GM21619 (cell line): ENCODE results near the gene CNTFR.

Experiments used
- ATAC-seq: cut with Tn5 transposase; IDR thresholded peaks from one replicate; pipeline ENCODE4 v1.9.1; 2021; ENCODE audit not compliant: unreplicated experiment

The CNTFR gene

DNA sequence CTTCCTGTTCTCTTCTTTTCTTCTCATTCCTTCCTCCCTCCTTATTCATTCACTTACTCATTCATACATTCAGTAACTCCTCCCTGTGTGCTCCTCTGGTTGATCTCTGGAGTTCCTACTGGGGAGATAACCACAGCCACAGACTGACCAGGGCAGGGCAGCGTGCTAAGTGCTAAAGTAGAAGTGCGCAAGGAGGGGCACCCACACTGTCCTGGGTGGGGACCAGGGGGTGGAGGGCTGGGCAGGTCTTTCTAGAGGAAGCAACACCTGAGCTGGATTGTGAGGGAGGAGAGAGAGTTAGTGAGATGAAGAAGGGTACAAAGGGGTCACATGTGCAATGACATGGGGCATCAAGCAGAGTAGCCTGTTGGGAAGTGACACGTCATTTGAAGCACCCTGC, 80.6 kb downstream of the CNTFR start:
- no peak for ATAC-seq

DNA sequence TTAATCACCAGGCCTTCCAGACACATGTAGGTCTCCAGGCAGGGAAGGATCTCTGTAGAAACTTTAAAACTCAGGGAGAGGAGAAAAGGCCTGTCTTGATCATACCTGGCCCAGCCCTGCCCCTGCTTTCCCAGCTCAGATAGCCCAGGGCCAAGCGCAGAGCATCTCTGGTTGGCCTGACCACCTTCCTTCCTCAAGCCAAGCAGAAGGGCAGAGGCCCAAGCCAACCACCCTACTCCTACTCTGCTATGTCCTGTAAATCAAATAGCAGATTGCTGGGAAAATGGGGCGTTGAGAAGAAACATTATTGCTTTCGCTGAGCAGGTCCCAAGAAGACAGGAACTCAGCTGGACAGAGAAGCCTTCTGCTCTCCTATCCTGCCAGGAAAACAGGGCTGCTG, 81.1 kb downstream of the CNTFR start:
- ATAC-seq, result no peak

DNA sequence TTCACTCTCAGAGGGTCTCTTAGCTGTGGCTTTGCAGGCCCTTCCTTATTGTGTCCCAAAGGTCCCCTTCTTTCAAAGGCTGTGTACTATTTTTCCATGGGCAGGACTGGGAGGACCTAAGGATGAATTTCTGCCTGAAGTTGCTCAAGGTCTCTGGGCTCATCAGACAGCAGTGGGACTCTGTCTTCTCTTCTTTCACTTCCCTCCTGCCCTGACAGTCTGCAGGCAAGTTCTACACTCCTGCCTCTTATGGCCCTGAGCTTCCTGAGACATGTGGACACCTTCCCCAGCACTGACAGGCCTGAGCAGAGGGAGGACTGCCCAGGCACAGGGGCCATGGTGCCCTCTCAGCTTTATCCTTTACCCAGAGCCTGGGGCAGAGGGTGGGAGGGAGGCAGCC, 81.6 kb downstream of the CNTFR start:
- ATAC-seq, result no peak

DNA sequence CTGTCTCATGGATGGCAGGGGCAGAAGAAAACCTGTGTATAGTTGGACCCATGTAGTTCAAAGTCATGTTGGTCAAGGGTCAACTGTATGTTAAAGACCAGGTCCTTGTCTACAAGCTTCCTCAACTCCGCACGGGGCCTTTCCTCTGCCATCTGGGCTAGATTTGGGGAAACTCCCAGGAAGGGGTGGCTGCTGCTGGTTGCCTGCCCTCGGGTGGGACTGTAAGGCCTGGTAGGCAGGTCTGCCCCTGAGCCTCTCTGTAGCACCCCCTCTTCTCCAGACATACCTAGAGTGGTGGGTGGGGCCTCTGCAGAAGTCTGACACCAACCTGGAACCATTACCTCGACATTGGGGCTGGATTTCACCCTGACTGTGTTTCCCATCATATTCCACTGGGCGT, 82.0 kb downstream of the CNTFR start:
- no peak for ATAC-seq

DNA sequence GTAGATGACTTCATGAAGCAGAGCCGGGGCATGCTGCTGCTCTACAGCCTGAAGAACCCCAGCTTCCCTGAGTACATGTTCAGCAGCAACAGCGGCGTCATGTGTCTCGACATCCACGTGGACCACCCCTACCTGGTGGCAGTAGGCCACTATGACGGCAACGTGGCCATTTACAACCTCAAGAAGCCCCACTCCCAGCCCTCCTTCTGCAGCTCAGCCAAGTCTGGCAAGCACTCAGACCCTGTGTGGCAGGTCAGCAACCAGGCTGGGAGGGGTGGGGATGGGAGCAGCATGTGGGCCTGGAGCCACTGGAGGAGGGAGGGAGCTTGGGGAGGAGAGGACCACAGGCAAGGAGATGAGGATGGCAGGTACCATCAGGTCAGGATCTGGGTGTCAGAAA, 82.9 kb downstream of the CNTFR start:
- ATAC-seq, result no peak

DNA sequence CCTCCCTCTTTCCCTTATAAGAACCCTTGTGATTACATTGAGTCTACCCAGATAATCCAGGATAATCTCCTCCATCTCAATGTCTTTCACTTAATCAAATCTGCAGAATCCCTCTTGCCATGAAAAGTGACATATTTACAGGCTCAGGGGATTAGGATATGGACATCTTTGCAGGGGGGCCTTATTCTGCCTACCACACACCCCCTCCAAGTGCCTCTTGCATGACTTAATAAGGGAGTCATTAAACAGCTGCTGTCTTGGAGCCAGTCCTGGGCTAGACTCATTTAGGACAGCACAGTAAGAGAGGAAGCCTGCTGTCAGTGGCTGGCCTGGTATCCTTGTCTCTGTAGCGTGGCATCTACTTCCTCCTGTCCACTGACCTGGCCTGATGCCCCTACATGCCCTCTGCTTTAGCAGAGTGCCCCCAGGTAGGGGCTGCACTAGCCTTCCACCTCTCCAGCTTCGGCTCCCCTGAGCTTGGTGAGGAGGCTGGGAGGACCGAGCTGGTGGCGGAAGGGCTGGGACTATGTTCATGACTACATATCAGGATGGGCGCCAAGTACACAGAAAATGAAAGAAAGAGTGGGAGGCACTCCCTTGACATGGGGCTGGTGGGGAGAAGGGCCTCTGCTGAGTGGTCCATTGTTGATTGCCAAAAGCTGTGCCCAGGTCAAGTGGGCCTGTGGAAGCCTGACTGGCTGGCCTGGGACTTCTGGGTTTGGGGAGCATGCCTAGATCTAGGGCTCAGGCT, 84.0 kb downstream of the CNTFR start:
- ATAC-seq, result no peak

DNA sequence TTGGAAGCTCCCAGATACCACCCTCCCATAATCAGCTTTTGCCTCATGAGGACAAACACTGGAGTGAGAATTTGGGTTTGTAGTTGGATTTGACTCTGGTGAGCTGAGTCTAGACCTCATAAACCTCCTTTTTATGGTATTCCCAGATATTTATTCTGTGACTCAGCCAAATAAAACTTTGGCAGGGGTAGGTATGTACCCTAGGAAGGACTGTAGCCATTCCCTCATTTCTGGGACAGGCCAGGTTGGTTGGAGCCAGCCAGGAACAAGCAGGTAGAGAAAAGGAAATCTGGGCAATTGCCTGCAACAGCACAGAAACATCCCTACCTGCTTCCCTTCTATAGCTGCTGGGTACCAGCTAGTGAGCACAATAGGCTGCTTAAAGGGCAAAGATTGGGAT, 86.1 kb downstream of the CNTFR start:
- ATAC-seq, result no peak

DNA sequence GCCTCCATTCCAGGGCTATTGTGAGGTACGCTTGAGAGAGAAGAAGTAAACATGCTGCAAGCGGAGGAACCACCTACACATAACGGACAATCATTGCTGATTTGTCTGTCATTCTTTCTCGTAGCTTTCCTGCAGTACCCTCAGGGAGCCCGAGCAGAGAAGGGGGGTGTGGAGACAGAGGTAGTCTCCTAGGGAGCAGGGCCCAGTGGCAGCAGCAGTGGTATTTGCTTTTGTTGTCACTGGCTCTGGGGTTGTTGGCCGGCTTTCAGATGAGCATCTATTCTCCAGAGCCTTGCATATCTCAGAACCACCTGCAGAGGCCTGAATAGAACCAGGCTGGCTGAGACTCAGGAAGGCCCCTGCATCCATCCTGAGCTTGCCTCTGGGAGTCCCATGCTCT, 86.6 kb downstream of the CNTFR start:
- ATAC-seq, result no peak

DNA sequence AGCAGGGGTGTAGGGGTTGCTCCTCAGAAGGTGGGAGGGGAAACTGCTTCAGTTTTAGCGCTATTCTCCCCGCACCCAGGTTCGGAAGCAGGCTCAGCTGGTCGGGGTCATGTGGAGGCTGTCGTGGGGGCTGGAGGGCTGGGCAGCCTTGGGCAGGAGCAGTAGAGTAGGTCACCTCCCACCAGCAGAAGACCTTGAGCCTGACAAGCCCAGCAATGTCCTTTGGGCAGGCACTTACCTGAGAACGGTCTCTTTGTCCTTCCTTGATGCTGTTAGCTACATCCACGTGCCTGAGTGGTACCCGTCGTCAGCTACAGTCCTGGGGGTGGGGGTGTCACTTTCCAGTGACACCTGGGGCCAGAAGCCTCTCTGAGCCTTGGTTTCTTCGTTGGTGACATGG, 87.1 kb downstream of the CNTFR start:
- no peak for ATAC-seq

DNA sequence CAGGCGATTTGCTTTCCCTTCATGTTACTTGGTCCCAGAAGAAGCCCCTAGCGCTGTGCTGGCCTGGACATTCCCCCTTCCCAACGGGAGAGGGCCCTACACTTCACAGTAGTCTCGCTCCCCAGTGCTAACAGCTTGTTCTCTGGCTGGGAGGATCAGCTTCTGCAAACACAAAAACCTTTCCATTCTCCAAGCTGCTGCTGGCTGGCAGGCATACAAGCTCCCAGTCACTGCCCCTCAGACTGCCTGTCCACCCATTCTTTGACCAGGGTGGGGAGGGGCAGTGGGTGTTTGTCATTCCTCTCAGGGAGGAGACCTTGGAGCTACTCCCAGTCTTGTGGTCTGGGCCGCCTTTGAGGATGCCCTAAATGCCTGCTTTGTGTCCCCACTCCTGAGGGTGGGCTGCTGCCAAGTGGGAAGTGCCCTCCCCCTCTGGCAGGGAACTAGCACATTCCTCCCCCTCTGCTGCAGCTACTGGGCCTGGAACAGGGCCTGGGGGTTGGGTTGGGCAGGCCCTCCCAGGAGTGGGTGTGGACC, 87.6 kb downstream of the CNTFR start:
- no peak for ATAC-seq
